ENCODE measurements around the gene ITGA5. TPM values are rescaled to one million over a fixed set of nuclear protein-coding genes. Genes with fewer than 3 reads are reported as not detected.

ITGA5 gene
- total and polyA plus RNA-seq, 9 of the 15 experiments (the other 6 are each of a cell fraction or from before 2014, with no cell fraction given): 9.1 to 82.1 (median 47.4) TPM

- TF ChIP-seq NCOR1 (IDR thresholded peaks at IDR 0.05) (no peak), KLF13 (tag; IDR thresholded peaks at IDR 0.05; ENCODE audit: borderline replicate concordance, low read depth) (no peak), ADNP (tag; IDR thresholded peaks at IDR 0.05) (no peak), ZNF75A (CRISPR knock-in tag; IDR thresholded peaks at IDR 0.05) (no peak), PML (IDR thresholded peaks at IDR 0.05; ENCODE audit: low read length) (no peak), LARP7 (IDR thresholded peaks at IDR 0.05) (no peak), ZNF586 (CRISPR knock-in tag; conservative IDR thresholded peaks at IDR 0.05) (no peak), ZNF408 (CRISPR knock-in tag; IDR thresholded peaks at IDR 0.05; ENCODE audit: low read depth) (no peak), CHD4 (IDR thresholded peaks at IDR 0.05; ENCODE audit: insufficient read depth, insufficient replicate concordance, low read depth, low read length, poor library complexity, severe bottlenecking) (no peak), HDGF (IDR thresholded peaks at IDR 0.05) (no peak), ZNF318 (IDR thresholded peaks at IDR 0.05; ENCODE audit: borderline replicate concordance in 1 of 2, low read depth in 1 of 2) (no peak), EHMT2 (IDR thresholded peaks at IDR 0.05) (no peak), CCAR2 (IDR thresholded peaks at IDR 0.05; ENCODE audit: low read depth, low read length) (no peak), ZNF699 (CRISPR knock-in tag; IDR thresholded peaks at IDR 0.05; ENCODE audit: insufficient replicate concordance) (no peak), HOXB6 (CRISPR knock-in tag; IDR thresholded peaks at IDR 0.05; ENCODE audit: borderline replicate concordance) (no peak), FOXM1 (IDR thresholded peaks at IDR 0.05; ENCODE audit: low read depth) (no peak), FOXM1 (CRISPR knock-in tag; IDR thresholded peaks at IDR 0.05; ENCODE audit: low read depth) (no peak), RHOXF2B (CRISPR knock-in tag; conservative IDR thresholded peaks at IDR 0.05) (no peak), MYBL2 (IDR thresholded peaks at IDR 0.05; ENCODE audit: low read depth) (no peak), MYBL2 (CRISPR knock-in tag; IDR thresholded peaks at IDR 0.05; ENCODE audit: borderline replicate concordance) (no peak)
- TF ChIP-seq, protein P1, sequence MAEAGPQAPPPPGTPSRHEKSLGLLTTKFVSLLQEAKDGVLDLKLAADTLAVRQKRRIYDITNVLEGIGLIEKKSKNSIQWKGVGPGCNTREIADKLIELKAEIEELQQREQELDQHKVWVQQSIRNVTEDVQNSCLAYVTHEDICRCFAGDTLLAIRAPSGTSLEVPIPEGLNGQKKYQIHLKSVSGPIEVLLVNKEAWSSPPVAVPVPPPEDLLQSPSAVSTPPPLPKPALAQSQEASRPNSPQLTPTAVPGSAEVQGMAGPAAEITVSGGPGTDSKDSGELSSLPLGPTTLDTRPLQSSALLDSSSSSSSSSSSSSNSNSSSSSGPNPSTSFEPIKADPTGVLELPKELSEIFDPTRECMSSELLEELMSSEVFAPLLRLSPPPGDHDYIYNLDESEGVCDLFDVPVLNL (CRISPR knock-in tag; IDR thresholded peaks at IDR 0.05; ENCODE audit: low read depth): no peak
These were observed at the start of gene ITGA5 (continued) for GRCh38 chr12:54419088-54419887.
